Activated naive CD4-positive, alpha-beta T cell treated with anti-CD3 and anti-CD28 coated beads, Interleukin-2, amount 50 U/mL, for 72 hours (primary cell): ENCODE measurements around the gene C3orf20. TPM values are rescaled to one million over a fixed set of nuclear protein-coding genes. Genes with fewer than 3 reads are reported as not detected.

ENCODE experiments used
- ATAC-seq, 2 donors: fragments of 150-1000 bp; cut with Tn5 transposase; 2 replicates each; pipeline ENCODE4 v1.10.0; 2021; ENCODE audit warnings: mild to moderate bottlenecking in 2 of 2, moderate library complexity in 2 of 2
- DNase-seq, 2 donors: peaks; one replicate each; pipeline ENCODE4 v3.0.0; 2021 to 2022; ENCODE audit warnings: low spot score in 2 of 2
- H3K27ac Mint-ChIP-seq, 2 donors: one replicate each; pipeline ENCODE4 v1.8.0; 2022; ENCODE audit warnings: mild to moderate bottlenecking in 2 of 2, mixed read lengths in 2 of 2
- H3K36me3 Mint-ChIP-seq, 2 donors: one replicate each; pipeline ENCODE4 v1.8.0; 2022; ENCODE audit warnings: mixed read lengths in 2 of 2
- H3K9me3 Mint-ChIP-seq, 2 donors: one replicate each; pipeline ENCODE4 v1.8.0; 2022; ENCODE audit warnings: mixed read lengths in 2 of 2
- total RNA-seq, 2 donors: library from RNA; stranded (reverse); gene quantifications; one replicate each; pipeline ENCODE4 v1.2.3, GENCODE V29; 2022

C3orf20 gene
- total RNA-seq, 2 donors from 2014 or later, result 0.56 TPM; not detected in 1

DNA sequence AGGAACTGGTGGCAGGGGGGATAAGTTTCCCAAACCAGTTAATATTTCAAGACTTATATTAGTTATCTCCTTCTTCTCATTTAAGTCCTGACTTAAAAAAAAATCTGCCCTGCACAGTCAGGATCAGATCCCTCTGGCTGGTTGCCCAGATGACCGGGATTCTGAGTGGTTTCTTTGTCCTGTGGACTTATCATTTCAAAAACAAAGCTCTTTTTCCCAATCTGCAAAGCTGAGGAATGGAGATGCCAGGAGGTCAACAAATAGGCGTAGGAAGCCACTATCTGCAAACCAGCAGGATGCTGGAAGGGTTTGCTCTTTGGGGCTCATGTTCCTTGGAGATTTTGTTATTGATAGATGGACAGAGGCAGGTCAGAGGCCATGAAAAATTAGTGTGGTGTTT is 5.8 kb downstream of the C3orf20 start:
- no peak for ATAC-seq
- no peak overlapping the region for H3K27ac Mint-ChIP-seq

DNA sequence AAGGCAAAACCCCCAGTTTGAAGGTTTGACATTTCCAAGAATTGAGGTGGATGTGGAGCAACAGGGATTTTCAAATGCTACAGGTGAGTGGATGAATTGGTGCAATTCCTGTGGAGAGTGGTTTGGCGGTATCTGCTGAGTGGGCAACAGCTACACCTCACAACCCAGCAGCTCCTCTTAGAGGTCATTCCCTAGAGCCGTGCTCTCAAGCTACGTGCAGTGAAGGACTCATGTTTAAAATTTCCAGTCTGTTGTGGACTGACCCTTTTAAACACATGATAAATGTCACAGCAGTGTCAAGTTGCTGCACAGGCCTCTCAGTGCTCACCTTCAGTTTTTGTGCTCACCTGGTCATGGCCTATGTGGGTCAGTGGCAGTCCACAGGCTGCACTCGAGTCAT is 9.5 kb downstream of the C3orf20 start:
- DNase-seq (no peak), ATAC-seq (no peak)
- Mint-ChIP-seq H3K27ac (no peak overlapping the region), H3K36me3 (peaks cover 0 to 15% of the 10 kb centered on the region in 2 donors), H3K9me3 (peaks cover 4% of the 10 kb centered on the region in 2 donors)

More for the DNA sequence above, 5.8 kb downstream of the C3orf20 start:
- DNase-seq, result no peak
- Mint-ChIP-seq H3K36me3 (peaks cover 0 to 19% of the 10 kb centered on the region in 2 donors), H3K9me3 (peaks cover 4% of the 10 kb centered on the region in 2 donors)

DNA sequence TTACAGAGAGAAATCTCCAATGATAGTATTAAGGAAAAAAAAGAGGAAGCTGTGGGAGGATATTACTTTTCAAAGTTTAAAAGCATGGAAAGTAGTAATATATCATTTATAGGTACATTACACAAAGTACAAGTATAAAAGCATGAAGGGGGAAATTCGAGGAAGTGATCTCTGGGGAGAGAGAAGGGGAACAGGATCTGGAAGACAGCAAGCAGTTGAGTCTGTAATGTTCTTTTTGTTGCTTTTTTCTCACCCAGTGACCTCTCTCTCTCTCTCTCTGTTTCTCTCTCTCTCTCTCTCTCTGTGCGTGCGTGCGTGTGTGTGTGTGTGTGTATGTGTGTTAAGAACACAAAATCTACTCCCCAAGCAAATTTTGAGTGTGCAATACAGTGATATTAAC is 10.2 kb downstream of the C3orf20 start:
- DNase-seq, result no peak
- H3K36me3 Mint-ChIP-seq, result peaks cover 0 to 8% of the 10 kb centered on the region in 2 donors
- ATAC-seq, result no peak
- H3K27ac Mint-ChIP-seq, result no peak overlapping the region
- H3K9me3 Mint-ChIP-seq, result peaks cover 1 to 2% of the 10 kb centered on the region in 2 donors

DNA sequence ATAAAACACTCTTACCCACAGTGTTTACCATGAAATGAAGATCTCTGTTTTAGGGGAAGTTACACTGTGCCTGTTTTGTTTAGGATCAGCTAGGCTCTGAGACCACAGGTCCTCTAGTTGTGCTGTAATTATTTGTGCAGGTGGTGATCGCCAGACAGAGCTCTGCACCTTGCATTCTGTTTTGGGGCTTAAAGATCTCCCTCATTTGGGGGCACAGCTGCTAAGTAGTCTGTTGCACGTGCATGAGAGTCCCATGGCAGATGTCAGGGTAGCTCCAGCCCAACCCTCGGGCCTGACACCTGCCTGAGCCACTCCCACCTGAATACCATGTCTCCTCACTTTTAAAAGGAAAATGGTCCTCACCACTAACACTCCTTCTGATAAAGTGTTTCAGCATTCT is 12.4 kb downstream of the C3orf20 start:
- no peak for ATAC-seq
- Mint-ChIP-seq H3K27ac (no peak overlapping the region), H3K36me3 (no peaks in the 10 kb centered on the region), H3K9me3 (no peaks in the 10 kb centered on the region)
- DNase-seq, result no peak

DNA sequence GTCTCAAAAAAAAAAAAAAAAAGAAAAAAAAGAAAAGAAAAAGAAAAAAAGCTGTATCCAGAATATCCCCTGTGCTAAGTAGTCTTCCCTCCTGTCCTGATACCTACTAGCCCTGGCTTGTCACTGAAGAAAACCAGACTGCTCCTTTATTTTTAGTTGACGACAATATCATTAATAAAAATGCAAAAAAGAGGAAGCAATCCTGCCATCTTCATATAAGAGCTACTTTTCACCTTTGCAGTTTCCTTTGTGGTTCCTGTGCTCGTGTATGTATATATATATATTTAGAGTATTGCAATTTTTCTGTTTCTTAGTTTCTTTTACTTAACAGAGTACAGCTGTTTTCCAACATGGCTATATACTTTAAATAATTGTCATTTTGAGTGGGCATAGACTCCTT is 13.6 kb downstream of the C3orf20 start:
- Mint-ChIP-seq H3K36me3 (no peaks in the 10 kb centered on the region), H3K27ac (no peak overlapping the region), H3K9me3 (no peaks in the 10 kb centered on the region)
- ATAC-seq, result no peak
- no peak for DNase-seq

DNA sequence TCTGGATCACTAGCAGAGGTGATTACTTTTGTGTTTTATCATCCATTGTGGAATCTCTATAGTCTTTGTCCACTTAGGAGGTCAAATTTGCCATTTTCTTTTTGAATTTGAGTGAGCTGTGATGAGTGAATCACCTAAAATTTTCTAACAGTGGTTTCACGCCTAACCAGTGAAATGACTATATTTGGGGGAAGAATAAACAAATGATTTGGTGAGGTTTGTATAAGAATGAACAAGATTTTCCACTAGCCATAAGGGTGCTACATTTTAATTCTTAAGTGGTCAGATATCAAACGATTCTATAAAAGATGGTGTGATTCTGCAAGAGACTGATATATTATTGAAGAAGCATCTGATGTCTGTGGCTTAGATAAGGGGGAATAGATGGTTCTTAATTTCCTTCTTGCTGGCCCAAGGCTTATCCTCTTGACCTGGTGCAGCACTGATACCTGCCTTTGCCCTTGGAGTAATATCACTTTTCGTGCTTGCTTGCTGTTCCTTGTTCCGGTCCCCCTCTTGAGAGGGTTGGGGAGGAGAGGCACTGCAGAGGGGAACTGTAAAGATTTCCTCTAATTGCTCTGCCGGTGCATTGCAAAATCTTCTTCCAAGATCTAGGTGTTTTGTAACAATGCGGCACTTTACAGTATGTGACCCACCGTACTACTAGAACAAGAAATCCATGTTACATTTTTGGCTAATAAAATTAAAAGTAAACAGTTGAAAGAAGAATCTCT is 14.5 kb downstream of the C3orf20 start:
- DNase-seq (no peak), ATAC-seq (peak in 1 of 2 donors; percentile 53)
- no peaks in the 10 kb centered on the region for H3K9me3 Mint-ChIP-seq
- no peaks in the 10 kb centered on the region for H3K36me3 Mint-ChIP-seq
- H3K27ac Mint-ChIP-seq, result no peak overlapping the region

DNA sequence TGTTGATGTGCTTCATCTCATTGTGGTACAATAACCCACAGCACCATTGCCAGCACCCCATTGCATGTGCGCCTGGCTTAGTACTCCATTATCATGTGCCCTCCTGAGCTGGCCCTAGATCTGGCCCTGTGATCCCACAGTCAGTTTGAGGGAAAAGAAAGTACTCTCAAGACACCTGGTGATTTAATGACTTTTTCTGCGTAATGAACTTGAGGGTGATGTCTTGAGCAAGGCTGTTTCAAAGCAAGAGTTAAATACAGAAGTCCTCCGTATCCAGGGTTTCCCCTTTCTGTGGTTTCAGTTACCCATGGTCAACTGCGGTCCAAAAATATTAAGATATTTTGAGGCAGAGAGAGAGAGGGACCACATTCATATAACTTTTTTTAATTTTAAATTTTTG is 16.3 kb downstream of the C3orf20 start:
- H3K9me3 Mint-ChIP-seq, result no peaks in the 10 kb centered on the region
- ATAC-seq (no peak), DNase-seq (no peak)
- no peaks in the 10 kb centered on the region for H3K36me3 Mint-ChIP-seq
- no peak overlapping the region for H3K27ac Mint-ChIP-seq

DNA sequence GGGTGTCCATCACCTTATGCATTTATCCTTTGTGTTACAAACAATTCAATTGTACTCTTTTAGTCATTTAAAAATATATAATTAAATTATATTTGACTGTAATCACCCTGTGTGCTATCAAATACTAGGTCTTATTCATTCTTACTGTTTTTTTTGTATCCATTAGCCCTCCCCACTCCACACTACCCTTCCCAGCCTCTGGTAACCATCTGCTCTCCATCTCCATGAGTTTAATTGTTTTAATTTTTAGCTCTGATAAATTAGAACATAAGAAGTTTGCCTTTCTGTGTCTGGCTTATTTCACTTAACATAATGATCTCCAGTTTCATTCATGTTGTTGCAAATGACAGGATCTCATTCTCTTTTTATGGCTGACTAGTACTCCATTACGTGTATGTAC is 16.8 kb downstream of the C3orf20 start:
- ATAC-seq (no peak), DNase-seq (no peak)
- H3K9me3 Mint-ChIP-seq, result no peaks in the 10 kb centered on the region
- no peaks in the 10 kb centered on the region for H3K36me3 Mint-ChIP-seq
- no peak overlapping the region for H3K27ac Mint-ChIP-seq

DNA sequence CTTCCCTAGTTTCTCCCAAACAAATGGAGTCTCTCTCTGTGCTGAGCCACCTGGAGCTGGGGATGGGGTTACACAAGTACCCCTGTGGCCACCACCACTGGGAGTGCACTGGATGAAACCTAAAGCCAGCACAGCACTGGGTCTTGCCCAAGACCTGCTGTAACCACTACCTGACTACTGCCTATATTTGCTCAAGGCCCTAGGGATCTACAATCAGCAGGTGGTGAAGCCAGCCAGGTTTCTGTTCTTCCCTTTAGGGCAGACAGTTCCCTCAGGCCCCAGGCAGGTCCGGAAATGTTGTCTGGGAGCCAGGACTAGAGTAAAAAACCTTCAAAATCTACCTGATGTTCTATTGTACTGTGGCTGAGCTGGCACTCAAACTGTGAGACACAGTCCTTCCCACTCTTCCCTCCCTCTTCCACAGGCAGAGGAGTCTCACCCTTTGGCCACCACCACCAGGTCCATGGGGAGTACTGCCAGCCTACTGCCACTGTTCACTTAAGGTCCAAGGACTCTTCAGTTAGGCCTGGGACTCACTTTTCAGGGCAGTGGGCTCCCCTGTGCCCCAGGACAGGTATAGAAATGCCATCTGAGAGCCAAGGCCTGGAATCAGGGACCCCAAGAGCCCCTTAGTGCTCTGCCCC is 23.8 kb downstream of the C3orf20 start:
- no peaks in the 10 kb centered on the region for H3K9me3 Mint-ChIP-seq
- ATAC-seq, result no peak
- no peaks in the 10 kb centered on the region for H3K36me3 Mint-ChIP-seq
- no peak overlapping the region for H3K27ac Mint-ChIP-seq
- no peak for DNase-seq

DNA sequence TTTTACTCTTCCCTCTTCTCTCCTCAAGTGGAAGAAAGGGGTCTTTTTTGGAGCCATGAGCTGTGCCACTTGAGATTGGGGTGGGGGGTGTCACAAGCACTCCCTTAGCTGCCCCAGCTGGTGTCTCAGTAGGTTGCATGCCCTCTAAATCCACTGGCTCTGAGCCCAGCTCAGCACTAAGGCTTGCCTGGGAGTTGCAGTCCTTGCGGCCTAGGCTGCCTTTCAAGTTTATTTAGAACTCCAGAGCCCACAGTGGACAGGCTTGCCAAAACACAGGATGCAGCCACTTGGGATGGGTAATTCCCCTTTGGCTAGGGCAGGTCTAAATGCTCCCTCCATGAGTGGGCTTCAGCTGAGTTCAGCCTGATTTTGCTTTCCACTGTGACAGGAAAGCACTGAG is 24.7 kb downstream of the C3orf20 start:
- Mint-ChIP-seq H3K27ac (no peak overlapping the region), H3K36me3 (no peaks in the 10 kb centered on the region), H3K9me3 (no peaks in the 10 kb centered on the region)
- DNase-seq, result no peak
- ATAC-seq, result no peak

DNA sequence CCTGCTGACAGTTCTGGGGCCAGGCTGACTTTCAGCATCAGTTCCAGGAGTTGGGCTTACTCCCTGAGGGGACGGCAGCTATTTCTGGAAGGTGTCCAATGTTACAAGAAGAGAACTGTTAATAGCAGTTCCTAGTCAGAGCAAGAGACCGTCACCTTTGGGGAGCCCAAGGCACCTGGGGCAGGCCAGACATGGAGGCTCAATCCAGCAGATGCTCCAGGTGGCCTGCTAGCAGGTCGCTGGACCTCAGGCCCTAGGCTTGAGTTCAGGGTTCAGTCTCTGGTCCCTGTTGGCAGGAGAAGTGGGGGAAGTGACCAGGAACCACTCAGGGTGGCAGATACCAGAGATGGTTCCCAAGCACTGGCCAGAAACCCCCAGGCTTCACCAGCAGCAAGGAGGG is 25.9 kb downstream of the C3orf20 start:
- ATAC-seq, result no peak
- H3K9me3 Mint-ChIP-seq, result no peaks in the 10 kb centered on the region
- no peak for DNase-seq
- H3K36me3 Mint-ChIP-seq, result no peaks in the 10 kb centered on the region
- no peak overlapping the region for H3K27ac Mint-ChIP-seq

DNA sequence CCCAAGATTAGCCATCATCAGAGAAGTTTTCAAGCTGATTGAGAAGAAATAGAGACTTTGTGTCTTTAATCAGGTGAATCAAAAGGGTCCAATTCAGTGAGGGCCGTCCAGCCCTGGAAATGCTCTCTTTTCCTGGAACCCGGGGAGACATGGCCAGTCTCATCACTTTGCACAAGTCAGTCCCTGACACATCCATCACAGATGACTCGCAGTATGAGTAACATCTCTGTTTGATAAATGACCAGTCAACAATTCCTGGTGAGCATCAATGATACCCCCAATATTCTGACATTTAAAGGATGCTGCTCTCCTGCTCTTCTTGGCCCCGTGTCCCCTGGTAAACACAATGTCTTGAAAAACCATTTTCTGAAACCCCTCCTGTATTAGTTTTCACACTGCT is 26.7 kb downstream of the C3orf20 start:
- no peaks in the 10 kb centered on the region for H3K9me3 Mint-ChIP-seq
- H3K36me3 Mint-ChIP-seq, result no peaks in the 10 kb centered on the region
- DNase-seq (no peak), ATAC-seq (no peak)
- H3K27ac Mint-ChIP-seq, result no peak overlapping the region

DNA sequence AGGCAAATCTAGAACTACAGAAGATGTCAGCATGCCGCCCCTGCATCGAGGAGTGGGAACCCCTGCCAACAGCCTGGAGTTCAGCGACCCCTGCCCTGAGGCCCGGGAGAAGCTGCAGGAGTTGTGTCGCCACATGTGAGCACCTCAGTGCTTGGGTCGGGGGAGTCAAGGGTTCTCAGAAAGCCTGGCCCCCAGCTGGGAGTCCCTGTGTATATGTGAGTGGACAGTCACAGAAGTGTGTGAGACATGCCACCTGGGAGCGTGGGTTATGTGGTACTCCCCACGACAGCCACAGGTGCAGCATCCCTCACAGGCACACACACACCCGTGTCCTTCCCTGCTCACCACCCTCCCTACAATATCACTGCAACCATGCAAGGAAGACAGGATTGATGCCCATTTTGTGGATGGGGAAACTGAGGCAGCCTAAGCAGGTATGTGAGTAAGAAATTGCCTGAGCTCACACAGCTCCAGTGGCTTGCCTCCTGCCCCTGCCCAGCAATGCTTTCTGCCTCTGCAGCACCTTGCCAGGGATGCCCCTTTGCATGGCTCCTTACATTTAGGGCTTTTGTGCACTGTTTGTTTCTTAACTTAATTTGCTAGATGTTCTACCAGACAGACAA is 28.3 kb downstream of the C3orf20 start:
- no peak for ATAC-seq
- no peak for DNase-seq
- Mint-ChIP-seq H3K9me3 (no peaks in the 10 kb centered on the region), H3K36me3 (no peaks in the 10 kb centered on the region), H3K27ac (no peak overlapping the region)

DNA sequence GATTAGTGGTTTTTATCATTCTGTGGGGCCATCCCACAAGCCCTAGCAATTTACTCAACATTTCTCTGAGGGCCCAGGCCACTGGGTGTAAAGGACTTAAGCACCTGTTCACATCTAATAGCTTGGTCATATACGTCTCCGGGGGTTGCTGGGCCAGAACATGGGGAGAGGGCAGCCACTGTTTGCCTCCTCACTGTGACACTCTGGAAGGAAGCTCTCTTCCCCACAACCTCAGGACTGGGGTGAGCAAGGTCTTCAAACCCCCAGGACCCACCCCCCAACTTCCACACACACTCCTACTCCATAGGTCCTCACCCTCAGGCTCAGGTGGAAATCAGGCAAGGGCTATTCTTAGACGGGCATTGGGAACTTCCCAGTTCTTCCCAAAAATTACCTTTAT is 28.9 kb downstream of the C3orf20 start:
- H3K36me3 Mint-ChIP-seq, result no peaks in the 10 kb centered on the region
- ATAC-seq (no peak), DNase-seq (no peak)
- H3K27ac Mint-ChIP-seq, result no peak overlapping the region
- no peaks in the 10 kb centered on the region for H3K9me3 Mint-ChIP-seq

DNA sequence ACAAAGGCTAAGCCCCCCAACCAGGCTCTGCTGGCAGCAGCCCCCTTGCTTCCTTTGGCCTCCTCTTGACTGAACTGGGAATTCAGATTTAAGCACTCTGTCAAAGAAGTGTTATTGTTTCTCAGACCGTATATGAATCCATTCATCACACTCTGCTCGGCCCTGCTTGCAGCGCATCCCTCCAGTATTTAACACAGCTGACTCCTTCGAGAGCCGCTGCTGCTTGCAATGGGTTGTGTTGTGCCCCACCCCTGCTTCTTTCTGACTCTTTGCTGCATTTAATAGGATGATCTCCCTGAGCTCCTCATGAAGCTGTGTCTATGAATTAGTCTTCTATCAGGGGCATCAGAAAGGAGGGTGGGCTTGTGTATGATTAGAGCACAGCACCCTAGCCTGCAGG is 31.2 kb downstream of the C3orf20 start:
- no peak for DNase-seq
- H3K36me3 Mint-ChIP-seq, result no peaks in the 10 kb centered on the region
- ATAC-seq, result no peak
- H3K27ac Mint-ChIP-seq, result no peak overlapping the region
- peaks cover 0 to 3% of the 10 kb centered on the region in 2 donors for H3K9me3 Mint-ChIP-seq

DNA sequence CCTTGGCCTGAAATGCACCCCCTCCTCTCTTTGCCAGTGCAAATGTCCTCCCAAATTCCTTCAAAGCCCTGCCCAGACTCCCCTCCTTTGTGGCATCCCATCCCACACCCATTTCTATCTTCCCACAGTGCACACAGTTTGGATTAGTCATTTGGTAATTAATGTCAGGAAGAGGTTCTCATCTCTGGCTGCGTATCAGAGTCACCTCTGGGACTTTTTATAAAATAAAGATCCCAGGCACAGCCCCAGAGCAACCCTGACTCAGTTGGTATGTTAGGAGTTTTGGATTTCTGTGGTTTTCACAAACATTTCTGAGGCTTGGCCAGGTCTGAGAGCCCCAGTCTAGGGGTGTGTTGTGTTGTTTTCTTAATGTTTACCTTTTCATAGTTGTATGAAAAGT is 41.6 kb downstream of the C3orf20 start:
- Mint-ChIP-seq H3K27ac (no peak overlapping the region), H3K9me3 (peaks cover 5 to 7% of the 10 kb centered on the region in 2 donors), H3K36me3 (peaks cover 0 to 7% of the 10 kb centered on the region in 2 donors)
- ATAC-seq (no peak), DNase-seq (no peak)

DNA sequence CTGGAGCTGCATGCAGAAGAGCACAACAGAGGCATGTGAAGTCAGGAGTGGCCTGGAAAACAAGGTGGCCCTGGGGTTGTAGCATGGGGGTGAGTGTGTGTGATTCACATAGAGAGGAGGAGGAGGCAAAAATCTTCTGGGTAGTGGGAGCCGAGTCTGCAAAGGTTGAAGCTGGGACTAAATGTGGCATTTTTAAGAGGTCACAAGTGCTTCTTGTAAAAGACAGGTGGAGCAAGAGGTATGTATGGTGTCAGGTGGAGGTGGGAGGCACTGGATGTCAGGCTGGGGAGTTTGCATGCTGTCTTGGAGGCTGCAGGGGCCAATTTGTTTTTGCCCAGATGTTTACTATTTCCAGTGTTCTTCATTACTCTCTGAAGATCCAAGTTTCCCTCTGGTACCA is 42.4 kb downstream of the C3orf20 start:
- H3K36me3 Mint-ChIP-seq, result peaks cover 0 to 7% of the 10 kb centered on the region in 2 donors
- H3K27ac Mint-ChIP-seq, result no peak overlapping the region
- peaks cover 5 to 7% of the 10 kb centered on the region in 2 donors for H3K9me3 Mint-ChIP-seq
- DNase-seq (no peak), ATAC-seq (no peak)

DNA sequence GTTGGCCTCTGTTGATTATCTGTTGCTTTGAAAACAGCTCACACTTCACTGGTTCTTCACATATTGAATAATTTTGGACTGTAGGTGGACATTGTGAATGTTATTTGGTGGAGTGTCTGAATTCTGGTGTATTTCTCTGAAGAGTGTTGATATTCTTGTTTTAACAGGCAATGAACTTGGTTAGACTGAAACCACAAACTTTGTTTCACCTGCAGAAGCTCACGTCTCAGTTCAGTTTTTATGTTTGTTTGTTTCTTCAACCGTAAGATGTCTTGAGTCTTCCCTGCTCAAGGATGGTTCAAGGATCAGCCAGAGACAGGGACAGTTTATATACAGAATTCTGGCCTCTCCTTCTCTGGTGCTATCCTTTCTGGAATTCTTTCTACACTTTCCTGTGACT is 43.6 kb downstream of the C3orf20 start:
- Mint-ChIP-seq H3K9me3 (peaks cover 0 to under 1% of the 10 kb centered on the region in 2 donors), H3K36me3 (peaks cover 0 to 1% of the 10 kb centered on the region in 2 donors), H3K27ac (no peak overlapping the region)
- ATAC-seq, result no peak
- DNase-seq, result no peak
